GM19463 (cell line): ENCODE results near the gene UGT2A1.

ENCODE experiments used
- ATAC-seq: cut with Tn5 transposase; IDR thresholded peaks from one replicate; pipeline ENCODE4 v1.9.1; 2021; ENCODE audit warnings: mild to moderate bottlenecking, moderate library complexity; ENCODE audit not compliant: unreplicated experiment

UGT2A1 gene

DNA sequence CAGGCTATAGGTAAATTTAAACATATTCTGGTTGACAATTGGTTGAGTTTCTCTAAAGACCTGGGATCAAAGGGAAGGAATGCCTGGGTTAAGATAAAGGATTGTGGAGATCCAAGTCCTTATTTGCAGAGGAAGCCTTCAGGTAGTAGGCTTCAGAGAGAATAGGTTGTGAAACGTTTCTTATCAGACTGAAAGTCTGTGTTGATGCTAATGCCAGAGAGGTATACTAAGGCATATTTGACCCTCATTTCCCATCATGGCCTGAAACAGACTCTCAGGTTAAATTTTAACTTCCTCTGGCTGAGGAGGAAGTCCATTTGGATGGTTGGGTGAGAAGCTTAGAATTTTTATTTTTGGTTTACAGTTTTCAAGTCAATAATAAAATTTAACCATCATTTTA is 61.7 kb downstream of the UGT2A1 start:
- ATAC-seq: no peak

DNA sequence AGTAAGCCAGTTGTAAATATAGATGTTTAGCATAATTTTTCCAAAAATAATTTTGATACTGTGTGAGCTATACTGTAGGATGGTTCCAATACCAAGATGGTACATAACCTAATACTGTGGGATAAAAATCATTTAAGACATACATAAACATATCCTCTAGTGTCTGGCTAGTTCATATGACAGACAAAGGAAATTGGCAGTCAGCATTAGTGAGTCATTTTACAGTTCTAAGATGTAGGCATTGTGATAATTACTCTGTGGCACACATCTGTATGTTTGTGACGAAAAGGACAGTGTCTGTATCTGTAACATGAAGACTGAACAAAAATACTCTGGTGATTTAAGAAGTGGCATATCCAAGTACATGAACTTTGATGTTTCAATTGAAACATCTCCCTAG is 63.2 kb downstream of the UGT2A1 start:
- ATAC-seq: no peak

DNA sequence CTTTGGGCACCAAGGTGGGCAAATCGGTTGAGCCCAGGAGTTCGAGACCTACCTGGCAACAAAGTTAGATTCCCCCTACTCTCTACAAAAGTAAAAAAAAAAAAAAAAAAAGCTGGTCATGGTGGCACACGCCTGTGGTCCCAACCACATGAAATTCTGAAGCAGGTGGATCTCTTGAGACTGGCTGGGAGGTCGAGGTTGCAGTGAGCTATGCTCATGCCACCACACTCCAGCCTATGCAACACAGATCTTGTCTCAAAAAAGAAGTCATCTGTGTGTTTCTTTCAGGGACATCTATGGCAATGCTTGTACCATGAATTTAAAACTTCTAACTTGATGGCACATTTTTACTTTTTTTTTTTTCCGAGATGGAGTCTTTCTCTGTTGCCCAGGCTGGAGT is 68.9 kb downstream of the UGT2A1 start:
- ATAC-seq: no peak

DNA sequence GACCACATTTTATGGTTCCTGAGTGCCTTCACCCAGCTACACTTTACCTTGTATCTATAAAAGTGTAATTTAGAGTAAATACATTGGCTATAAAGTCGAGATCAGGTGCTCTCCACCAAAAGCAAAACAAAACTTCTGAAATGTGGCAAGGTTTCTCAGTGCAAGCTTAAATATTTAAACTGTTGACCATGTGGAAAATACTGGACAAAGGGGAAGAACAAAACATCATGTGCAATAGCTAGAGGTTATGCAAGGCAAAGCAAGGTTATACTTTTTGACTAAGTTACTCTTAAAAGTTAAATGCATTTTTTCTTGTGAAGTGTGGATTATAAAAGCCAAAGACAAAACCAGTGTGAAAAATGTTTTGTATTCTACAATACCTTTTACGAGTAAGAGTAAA is 69.5 kb downstream of the UGT2A1 start:
- ATAC-seq: no peak

DNA sequence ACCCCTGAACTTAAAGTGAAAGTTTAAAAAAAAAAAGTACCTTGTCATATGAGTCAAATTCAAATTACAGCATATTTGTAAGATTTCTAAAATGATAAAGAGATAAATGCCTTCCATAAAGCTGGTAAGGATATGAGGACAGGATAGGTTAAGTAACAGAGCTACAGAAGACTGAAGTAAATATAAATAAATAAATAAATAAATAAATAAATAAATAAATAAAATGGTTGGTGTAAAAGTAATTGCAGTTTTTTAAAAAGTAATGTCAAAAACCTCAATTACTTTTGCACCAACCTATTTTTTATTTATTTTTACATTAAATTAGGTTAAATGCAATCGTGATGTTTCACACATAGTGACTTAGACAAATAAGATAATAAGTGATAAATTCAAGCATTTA is 75.8 kb downstream of the UGT2A1 start:
- ATAC-seq: no peak

DNA sequence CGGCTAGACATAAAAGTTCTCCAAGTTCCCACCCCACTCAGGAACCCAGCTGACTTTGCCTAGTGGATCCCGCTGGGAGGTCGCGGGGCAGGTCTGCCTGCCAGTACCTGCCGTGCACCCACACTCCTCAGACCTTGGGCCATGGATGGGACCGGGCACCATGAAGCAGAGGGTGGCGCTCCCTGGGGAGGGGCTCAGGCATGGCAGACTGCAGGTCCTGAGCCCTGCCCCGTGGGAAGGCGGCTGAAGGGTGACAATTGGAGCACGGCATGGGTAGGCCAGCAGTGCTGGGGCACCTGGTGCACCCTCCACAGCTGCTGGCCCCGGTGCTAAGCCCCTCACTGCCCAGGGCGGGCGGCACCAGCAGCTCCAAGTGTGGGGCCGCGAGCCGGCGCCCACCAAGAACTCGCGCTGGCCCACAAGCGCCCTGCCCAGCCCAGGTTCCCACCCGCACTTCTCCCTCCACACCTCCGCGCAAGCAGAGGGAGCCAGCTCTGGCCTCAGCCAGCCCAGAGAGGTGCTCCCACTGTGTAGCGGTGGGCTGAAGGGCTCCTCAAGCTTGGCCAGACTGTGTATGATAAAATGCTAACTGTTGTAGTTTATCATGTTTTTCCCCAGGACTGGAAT is 76.7 kb downstream of the UGT2A1 start:
- ATAC-seq: no peak

DNA sequence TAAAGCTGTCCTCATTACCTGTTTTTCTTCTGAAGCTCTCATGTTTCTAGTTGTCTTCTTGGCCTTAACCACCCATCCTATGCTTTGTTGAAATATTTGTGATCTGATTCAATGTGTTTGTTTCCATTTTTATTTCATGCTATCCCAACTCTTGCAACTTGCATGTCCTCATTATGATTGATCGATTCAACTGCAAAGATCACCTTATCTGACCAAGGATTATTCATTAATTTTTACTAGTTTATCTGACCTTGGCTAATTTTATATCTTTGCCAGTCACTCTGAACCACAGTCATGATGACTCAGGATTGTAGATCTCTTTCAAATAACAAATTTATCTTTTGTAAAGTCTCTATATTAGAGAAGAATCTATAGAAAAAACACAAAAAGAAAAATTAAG is 84.3 kb downstream of the UGT2A1 start:
- no peak for ATAC-seq

DNA sequence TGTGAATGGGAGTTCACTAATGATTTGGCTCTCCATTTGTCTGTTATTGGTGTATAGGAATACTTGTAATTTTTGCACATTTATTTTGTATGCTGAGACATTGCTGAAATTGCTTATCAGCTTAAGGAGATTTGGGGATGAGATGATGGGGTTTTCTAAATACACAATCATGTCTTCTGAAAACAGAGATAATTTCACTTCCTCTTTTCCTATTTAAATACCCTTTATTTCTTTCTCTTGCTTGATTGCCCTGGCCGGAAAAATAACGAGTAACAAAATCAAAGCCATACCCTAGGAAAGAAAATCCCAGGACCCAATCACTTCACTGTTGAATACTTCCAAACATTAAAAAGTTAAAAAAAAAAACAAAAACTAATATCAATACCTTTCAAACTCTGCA is 89.6 kb downstream of the UGT2A1 start:
- no peak for ATAC-seq

DNA sequence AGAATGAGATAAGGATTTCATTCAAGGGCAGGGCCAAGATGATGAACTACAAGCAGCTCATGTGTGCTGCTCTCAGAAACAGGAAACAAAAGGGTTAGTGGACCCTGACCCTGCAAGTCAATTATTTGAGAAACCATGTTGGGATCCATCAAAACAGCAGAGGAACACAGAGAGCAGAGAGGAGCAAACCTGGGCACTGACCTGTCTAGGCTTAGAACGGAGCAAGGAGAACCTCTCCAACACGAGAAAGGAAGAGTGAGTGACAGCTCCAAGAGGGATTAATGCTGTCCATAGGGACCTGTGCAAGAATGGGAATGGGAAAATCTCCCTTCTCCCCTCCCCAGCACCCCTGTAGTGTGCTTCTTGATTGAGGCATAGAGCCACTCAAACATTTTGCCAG is 103.4 kb downstream of the UGT2A1 start:
- no peak for ATAC-seq

DNA sequence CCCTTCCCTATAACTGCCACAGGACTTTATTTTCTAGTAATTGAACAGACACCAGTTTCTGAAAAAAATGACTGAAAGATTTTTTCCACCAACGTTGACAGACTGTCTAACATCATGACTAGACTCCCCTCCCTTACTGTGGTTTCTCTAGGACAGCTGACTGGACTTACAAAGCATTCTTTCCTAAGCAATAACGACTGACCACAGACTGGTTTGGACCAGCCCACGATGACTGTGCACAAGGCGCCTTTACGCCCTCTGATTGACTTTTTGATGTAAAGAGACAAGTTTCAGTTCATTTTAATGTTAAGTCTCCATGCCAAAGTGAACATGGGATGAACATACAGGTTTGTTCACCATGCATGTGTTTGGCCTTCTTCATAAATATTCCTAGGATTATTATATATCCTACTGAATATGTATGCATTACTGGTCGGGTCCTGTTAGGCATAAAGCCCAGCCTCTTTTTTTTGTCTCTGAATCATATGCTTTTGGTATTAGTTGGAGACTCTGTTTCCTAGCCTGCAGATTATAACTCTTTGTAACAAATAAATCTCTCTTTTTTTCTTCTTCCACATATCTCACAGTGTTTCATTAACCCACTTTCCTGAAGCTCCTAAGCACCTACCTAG is 106.8 kb downstream of the UGT2A1 start:
- no peak for ATAC-seq
